Measurements from ENCODE around the gene RGS4.
"Not testable (repeated sequence)": the region's sequence is repeated elsewhere in the genome, so short reads cannot be mapped to it uniquely, and the experiment has no call there.

The RGS4 gene

DNA sequence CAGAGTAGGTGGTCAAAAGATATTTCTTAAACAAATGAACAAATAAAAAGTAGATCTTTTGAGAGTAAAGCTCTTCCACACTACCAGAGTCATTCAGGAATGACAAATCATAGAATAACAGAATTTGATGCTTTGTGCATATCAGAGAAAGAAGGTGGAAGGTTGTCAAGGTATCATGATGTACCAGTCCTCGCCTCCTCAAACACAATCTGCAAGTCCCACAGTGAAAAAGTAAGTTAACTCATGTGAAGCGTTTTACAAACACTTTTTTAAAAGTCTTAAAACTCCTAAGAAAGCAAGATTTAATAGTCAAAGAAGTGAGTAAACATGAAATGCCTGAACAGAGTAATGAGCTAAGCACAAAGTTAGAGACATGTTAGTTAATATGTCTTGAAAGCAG, 2.5 kb upstream of the RGS4 start:
- DNase-seq (ENCODE audit: low read depth in 2 of 2, low spot score in 1 of 2), result no peak

DNA sequence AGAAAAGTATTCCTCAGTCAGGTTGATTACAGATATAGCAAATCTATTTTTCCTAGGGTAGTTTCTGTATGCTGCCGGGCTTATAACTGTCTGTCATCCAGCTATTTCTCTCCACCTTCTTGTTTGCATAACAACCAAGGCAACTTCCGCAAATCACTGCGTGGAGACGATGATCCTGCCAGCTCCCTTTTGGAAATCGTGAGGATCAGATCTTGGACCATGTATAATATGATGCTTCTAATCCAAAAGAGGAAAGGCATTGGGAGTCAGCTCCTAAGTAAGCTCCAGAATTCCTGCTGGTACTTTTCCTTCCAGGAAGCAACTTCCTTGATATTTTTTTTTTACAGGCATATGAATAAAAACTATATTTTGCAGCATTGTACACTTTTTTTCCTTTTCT, 445 bp upstream of the RGS4 start:
- no peak for DNase-seq (ENCODE audit: low read depth in 2 of 2, low spot score in 1 of 2)

- DNase-seq (ENCODE audit: low read depth in 2 of 2, low spot score in 1 of 2), result no peak
Measured at GRCh38 chr1:163069655-163070277, 605 bp downstream of the RGS4 start.

DNA sequence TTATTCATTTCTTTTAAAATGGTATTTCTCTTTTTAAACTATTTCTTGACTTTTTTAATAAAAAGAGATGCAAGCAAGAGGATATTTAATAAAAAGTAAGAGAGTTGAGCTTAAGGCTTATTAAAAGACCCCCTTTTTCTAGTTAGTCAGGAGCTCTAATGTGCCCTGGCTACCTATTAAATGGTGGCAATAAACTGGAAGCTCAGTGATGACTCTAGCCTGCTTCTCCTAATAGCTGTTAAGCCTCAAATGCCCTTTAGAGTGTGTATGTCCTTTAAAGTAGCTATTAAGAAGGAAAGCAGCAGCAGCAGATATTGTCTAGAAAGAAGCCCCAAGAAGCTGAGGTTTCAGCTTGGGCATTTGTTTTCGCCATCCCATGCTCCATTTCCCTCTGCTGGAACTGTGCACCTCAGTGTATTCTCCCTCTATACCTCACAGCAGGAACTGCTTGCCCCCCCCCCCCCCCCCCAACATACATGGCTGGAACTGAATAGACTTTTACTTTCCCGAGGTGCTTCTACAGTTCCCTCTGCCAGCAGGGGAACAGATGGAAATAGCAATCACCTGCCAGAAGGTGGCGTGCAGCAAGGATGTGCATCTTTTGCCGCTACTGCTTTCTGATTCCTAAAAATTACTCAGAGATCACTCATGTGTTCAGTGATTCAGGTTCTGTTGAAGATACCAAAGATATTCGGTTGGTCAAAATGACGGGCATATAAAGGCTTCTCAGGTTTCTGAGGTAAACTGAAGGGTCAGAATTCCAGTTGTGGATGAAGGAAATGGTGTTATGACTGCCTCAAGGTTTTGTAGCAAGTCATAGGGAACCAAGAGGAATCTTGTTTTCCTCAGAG, 2.5 kb downstream of the RGS4 start:
- no peak for DNase-seq (ENCODE audit: low read depth in 2 of 2, low spot score in 1 of 2)

DNA sequence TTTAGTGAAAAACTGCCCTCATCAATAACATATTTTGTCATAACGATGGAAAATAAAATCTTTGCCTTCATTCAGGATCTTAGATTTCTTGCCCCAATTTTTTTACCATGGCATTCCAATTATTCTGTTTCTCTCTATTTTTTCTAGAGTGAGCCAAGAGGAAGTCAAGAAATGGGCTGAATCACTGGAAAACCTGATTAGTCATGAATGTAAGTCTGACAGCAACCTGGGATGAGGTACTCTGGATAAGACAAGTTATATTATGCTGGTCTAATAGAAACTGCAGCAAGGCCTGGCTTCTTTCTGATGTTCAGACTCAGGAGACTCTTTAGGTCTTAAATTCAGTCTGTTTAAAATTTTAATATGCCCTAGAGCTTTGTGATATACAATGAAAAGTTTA, 3.5 kb downstream of the RGS4 start:
- no peak for DNase-seq (ENCODE audit: low read depth in 2 of 2, low spot score in 1 of 2)

GRCh38 chr1:163074004-163074403, 4.8 kb downstream of the RGS4 start:
- no peak for DNase-seq (ENCODE audit: low read depth in 2 of 2, low spot score in 1 of 2)

DNA sequence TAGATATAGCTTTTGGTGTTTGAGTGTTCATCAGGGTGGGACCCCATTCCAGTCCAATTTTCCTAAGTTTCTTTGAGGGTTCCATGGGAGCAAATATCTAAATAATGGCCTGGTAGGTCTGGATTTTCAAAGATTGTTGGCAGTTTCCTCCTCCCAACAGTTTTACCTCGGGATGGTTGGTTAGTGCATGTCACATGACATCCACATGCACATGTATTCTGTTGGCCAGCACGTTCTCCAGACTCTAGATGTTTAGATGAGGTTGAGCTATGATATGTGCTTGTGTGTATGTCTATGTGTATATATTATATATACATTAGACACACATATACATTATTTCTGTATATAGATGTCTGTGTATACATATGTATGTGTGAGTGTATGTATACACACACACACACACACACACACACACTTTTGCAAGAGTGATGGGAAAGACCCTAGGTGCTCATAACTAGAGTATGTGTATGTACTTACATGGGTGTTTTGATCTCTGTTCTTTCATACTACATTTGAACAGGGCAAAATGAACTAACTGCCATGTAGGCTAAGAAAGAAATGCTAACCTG, 5.6 kb downstream of the RGS4 start:
- no peak for DNase-seq (ENCODE audit: low read depth in 2 of 2, low spot score in 1 of 2)

GRCh38 chr1:163076044-163076443, 6.9 kb downstream of the RGS4 start:
- DNase-seq (ENCODE audit: low read depth in 2 of 2, low spot score in 1 of 2), result no peak

GRCh38 chr1:163076446-163076845, 7.3 kb downstream of the RGS4 start:
- no peak for DNase-seq (ENCODE audit: low read depth in 2 of 2, low spot score in 1 of 2)

DNA sequence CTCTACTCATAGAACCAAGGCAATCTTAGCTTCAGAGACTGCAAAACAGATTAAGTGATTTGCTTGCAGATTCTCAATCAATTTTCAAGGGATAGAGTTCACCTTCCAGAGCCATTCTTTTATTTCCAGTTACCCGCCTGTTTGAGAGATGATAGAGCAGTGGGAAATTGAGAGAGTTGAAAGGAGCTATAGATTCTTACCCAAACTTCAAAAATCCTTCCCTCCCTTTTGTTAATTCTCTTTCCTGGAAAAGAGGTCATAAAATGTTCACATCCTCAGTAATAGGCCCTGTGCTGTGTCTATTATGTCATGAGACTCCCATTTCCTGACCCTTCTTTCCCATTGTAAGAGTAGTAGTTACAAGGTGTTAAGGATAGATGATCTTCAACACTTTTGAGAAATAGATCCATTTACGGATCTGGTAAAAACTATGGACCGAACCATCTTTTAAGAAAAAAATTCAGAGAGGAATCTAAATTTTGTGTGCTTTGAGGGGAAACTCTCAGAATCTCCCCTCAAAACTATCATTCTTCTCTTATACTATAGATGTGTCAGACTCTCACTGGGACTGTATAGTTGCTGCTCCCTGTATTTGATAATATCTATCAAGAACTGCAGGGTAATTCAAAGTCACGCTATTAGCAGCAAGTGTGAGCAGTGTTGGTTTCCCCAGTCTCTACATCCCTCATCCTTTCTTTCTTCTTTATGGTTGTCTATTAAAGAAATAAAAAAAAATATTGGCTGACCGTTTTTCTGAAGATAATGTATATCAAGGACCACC, 8.0 kb downstream of the RGS4 start:
- DNase-seq (ENCODE audit: low read depth in 2 of 2, low spot score in 1 of 2), result no peak

- DNase-seq (ENCODE audit: low read depth in 2 of 2, low spot score in 1 of 2), result no peak
Measured at GRCh38 chr1:163082971-163083370, 13.8 kb downstream of the RGS4 start.

DNA sequence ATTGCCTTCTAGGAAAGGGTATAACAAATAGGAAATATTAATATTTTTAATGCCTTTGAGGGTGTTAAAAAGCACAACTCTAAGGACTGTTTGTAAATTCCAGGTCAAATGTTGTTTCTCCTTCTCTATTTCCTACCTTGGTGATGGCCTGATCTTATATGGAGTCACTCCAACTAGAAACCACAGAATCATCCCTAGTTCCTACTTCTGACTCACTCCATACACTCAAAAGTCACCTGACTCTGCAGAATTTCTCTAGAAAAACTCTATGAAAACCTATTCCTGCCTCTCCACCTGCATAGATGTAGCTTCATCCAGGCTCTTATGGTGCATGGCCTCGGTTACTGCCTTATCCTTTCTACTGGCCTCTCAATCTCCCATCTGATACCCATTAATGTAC, 14.5 kb downstream of the RGS4 start:
- no peak for DNase-seq (ENCODE audit: low read depth in 2 of 2, low spot score in 1 of 2)

- DNase-seq (ENCODE audit: low read depth in 2 of 2, low spot score in 1 of 2), result no peak
Measured at GRCh38 chr1:163084330-163084729, 15.2 kb downstream of the RGS4 start.

- DNase-seq (ENCODE audit: low read depth in 2 of 2, low spot score in 1 of 2), result no peak
Measured at GRCh38 chr1:163085041-163085903, 16.1 kb downstream of the RGS4 start.

GRCh38 chr1:163085904-163086268, 16.7 kb downstream of the RGS4 start:
- no peak for DNase-seq (ENCODE audit: low read depth in 2 of 2, low spot score in 1 of 2)

DNA sequence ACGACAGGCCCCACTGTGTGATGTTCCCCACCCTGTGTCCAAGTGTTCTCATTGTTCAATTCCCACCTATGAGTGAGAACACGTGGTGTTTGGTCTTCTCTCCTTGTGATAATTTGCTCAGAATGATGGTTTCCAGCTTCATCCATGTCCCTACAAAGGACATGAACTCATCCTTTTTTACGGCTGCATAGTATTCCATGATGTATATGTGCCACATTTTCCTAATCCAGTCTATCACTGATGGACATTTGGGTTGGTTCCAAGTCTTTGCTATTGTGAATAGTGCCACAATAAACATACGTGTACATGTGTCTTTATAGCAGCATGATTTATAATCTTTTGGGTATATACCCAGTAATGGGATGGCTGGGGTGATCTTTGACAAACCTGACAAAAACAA, 20.0 kb downstream of the RGS4 start:
- not testable (repeated sequence) for DNase-seq (ENCODE audit: low read depth in 2 of 2, low spot score in 1 of 2)

- DNase-seq (ENCODE audit: low read depth in 2 of 2, low spot score in 1 of 2), result no peak
Measured at GRCh38 chr1:163090321-163090945, 21.3 kb downstream of the RGS4 start.

DNA sequence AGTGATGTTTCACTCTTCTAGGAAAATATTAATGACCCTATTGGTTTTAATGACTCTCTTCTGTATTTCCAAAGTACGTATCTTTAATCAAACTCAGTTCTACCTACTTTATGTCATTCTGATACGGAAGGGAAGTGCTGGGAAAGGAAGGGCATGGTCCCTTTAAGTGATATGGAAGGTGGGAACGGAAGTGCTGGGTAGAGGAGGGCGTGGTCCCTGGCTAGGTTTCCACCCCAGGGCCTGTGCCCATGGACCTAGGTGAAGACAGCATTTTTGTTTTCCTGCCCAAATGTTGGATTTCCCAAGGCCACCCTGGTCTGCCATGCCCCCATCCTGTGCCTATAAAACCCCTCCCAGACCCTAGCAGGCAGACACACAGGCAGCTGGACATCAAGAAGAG, 24.0 kb downstream of the RGS4 start:
- DNase-seq (ENCODE audit: low read depth in 2 of 2, low spot score in 1 of 2), result no peak

- DNase-seq (ENCODE audit: low read depth in 2 of 2, low spot score in 1 of 2), result no peak
Measured at GRCh38 chr1:163093579-163093978, 24.4 kb downstream of the RGS4 start.

GRCh38 chr1:163094182-163094581, 25.0 kb downstream of the RGS4 start:
- no peak for DNase-seq (ENCODE audit: low read depth in 2 of 2, low spot score in 1 of 2)

Data from stimulated activated CD8-positive, alpha-beta memory T cell treated with anti-CD3 and anti-CD28 coated beads, Interleukin-4, amount 100 ng/mL, for 1 hour (primary cell).